HG03354 (cell line): Measurements from ENCODE around the gene KRT31.
"Not testable (repeated sequence)": the region's sequence is repeated elsewhere in the genome, so short reads cannot be mapped to it uniquely, and the experiment has no call there.

Source experiments
- ATAC-seq: cut with Tn5 transposase; IDR thresholded peaks from one replicate; pipeline ENCODE4 v1.9.1; 2021; ENCODE audit warnings: mild to moderate bottlenecking; ENCODE audit not compliant: unreplicated experiment, poor library complexity, severe bottlenecking

The KRT31 gene

DNA sequence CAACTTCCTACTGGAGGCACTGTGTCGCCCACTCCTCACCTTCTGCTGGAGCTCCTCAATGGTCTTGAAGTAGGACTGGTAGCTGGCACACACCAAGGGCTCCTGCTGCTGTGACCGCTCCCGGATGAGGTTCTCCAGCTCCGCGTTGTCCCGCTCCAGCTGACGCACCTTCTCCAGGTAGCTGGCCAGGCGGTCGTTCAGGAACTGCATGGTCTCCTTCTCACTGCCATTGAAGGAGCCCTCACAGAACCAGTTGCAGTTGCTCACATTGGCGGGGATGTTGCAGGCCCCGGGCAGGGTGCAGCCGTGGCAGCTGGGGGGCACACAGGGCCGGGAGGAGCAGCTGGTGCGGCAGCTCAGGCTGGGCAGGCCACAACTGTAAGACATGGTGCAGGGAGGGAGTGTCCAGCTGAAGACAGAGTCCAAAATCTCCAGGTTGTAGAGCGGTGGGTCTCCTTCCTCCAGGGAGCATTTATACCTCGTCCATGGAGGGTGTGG, 47.0 kb downstream of the KRT31 start, which contains the start of gene KRT33A:
Gene KRT33A, minus strand, starts transcription at position 448 of the 498 bp plus-strand sequence. Its CDS starts 61 bp downstream, at position 387.
- ATAC-seq: not testable (repeated sequence)

DNA sequence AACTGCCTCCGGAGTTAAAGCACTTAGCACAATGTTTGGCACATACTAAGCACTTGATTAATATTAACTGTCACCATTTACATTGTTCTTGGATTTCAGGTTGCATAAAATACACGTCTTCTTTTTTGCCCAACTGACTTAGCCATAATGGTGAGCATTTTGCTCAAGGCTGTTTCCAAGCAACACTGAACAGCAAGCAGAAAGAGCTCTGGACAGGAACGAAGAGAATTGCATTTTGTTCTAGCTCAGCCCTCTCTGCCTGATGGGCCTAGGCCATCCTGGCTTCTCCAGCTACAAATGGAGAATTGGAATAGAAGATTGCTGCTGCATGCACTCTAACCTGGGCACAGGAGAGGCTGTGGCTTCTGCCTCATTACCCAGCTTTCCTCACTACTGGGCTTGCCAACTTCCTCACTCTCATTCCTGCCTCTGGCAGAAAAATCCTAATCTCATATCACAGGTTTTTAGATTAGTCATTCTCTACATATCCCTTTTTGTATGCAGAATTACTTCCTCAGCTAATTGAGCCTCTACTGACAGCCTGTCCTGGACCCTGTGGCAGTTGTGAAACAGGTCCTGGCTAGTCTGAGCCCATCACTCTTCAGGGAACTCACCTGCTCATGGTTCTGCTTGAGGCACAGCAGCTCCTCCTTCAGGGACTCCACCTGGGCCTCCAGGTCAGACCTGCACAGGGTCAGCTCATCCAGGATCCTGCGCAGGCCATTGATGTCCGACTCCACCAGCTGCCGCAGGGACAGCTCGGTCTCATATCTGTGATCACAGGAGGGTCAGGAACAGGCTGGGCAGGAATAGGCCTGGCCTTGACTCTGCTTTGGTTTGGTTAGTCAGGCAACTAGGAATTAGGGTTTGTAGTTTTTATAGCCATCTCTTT, 49.3 kb downstream of the KRT31 start:
- no peak for ATAC-seq

DNA sequence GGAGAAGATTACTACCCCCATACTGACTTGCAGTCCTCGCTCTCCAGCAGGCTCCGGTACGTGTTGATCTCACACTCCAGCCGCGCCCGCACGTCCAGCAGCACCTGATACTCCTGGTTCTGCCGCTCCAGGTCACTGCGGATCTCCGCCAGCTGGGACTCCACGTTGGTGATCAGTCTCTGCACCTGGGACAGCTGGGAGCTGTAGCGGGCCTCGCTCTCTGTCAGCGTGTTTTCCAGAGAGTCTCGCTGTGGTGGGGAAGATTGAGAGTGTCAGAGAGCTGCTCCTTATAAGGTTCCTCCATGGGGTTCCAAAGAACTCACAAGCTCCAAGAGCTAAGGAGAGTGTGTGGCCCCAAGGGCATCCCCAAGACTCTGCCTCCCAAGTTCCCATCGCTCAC, 51.0 kb downstream of the KRT31 start:
- ATAC-seq: not testable (repeated sequence)

DNA sequence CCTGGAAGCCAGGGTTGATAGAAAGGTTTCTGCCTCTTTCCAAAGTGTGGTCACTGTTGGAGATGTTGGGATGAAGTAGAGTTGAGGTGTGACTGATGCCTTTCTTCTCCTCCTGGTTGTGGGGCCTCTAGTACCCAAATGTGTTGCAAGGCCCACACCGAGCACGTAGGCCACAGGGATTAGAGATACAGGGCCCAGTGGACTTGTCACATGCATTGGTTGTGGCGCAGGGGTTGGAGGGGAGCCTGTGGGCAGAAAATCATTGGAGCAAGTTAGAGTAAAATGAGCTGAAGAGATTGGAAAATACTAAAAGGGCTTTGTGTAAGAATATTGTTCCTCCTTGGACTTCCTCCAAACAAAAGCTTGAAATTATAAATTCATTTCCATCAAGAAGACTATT, 51.4 kb downstream of the KRT31 start:
- ATAC-seq: no peak
